Inflammatory macrophage treated with lipopolysaccharide for 4 hours (primary cell): Measurements from ENCODE around the gene NDST4.

Source experiments
- DNase-seq: peaks from one replicate; pipeline ENCODE4 v3.0.0-alpha.2; 2020

The NDST4 gene

DNA sequence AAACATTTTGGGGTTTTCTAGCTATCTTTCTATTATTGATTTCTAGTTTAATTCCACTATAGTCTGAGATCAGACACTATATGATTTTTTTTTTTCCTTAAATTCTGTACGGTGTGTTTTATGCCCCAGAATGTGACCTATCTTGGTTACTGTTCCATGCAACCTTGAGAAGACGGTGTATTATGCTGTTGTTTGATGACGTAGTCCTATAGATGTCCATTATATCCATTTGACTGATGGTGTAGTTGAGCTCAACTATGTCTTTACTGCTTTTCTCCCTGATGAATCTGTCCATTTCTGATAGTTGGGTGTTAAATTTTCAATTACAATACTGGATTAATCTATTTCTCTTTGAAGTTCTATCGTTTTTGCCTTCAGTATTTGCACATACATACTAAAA lies 212.5 kb downstream of the NDST4 start:
- DNase-seq: no peak

DNA sequence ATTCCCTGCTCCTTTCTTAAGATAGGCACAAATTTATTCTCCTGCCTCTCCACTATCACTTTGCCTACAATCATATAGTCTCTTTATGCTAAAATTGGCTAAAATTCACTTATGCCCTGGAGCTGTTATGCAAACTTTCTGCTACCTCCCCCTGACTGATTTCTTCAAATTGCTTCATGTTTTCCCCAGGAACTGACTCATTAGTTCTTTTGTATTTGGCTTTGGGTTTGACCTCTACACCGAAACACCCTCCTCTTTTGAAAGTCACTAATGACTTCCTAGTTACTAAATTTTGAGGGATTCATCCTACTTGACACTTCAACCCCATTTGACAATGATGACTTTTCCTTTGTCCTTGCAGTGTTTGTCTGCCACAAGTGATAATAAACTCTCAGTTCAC lies 222.6 kb downstream of the NDST4 start:
- DNase-seq: no peak

DNA sequence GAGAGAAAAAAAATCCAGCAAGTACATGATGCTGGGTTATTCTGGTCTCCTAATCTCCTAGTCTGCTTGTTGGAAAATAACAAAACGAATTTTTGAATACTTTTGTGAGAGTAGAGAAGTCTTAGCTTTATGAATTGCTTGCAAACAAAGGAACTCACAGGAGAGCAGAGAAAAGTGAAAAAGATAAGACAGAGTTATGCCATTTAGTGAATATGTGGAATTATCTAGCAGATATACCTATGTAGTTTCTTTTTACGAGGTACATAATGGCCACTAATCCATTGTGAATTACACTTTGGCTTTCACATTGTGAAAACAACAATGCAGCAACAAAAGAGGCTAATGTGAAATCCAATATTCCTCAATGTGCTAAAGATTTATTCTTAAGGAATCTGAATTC lies 226.7 kb downstream of the NDST4 start:
- DNase-seq: no peak

GRCh38 chr4:114883641-114884040 lies 229.8 kb downstream of the NDST4 start:
- DNase-seq: no peak

DNA sequence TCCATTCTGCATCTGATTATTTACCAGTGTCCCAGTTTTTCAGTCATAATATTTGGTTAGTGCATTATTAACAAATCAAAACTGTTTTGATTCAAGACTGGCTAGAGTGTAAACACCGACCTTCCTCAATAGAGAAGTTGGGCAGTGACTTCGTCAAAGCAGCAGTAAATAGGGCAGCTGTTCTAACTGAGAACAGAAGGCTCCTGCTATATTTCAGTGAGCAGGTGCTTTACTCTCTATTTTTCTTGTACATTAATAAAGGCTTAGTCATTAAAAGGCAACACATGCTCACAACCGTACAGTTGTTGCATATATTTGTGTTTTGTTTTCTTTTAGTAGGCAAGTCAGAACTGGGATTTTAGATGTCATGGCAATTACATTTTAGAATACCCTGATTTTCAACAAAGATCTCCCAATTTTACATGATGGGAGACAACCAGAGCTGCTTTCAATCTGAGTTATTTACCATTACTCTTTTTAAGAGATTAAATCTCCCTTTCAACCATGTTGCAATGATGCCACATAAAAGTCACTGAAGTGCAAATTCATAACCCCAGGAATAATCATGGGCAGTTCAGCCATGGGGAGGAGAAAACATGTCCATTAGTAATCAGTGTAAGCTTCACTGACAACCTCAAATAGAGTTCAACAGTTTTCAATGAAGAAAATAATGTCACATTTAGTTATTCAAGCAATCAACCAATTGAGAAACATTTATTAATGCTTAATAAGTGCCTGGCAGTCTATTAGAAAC lies 233.3 kb downstream of the NDST4 start:
- no peak for DNase-seq

- DNase-seq: no peak
Observed at GRCh38 chr4:114875630-114876029, 237.8 kb downstream of the NDST4 start.

- DNase-seq: no peak
Observed at GRCh38 chr4:114874321-114874720, 239.1 kb downstream of the NDST4 start.

DNA sequence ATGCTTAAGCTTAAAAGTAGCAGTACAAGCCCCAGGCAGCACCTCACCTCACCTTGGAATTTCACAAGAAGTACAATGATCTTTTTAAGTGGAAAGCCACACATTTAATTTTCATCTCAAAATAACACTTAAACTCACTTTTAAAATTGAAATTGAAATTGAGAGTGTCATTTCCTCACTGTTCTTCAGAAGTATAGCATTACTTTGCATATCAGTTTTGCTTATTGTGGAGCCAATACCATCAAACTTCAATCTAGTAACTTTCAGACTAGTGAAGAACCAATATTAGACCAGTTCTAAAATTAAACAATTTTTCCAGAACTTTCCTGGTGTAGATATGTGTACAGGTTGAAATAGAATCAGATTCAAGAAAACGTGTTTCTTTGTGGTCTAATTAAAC lies 242.4 kb downstream of the NDST4 start:
- DNase-seq: no peak

DNA sequence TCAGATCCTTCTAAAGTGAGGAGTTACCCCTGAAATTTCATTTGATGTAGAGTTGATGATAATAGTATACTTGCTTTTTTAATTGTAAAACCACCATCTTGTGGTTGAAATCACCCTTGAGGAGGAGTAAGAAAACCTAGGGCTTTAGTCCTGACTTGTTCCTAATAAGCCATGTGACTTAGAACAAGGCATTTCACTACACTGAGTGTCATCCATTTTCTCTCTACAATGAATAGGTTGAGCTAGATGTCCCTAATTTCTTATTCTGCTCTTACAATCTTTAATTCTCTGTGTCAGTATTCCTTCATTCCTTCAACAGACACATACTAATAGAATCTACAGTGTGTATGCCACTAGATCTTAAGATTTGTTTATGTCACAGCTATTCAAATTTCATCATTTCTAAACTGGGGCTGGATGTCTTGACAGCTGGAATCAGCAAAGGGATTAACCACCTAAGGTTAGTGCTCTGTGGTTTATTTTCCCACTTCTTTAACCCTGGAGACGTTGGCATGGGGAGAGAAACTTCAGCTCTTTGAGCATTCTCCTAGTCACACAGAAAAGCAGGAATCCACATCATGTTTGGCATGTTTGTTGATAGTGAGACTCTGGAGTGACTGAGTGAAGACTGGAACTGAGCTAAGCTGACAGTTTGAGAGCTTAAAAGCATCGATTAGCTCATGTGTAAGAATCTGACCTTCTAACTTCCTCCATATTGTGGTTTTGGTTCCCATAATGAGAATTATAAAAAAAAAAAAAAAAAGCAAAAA lies 246.3 kb downstream of the NDST4 start:
- DNase-seq: no peak

GRCh38 chr4:114864060-114864459 lies 249.4 kb downstream of the NDST4 start:
- no peak for DNase-seq

DNA sequence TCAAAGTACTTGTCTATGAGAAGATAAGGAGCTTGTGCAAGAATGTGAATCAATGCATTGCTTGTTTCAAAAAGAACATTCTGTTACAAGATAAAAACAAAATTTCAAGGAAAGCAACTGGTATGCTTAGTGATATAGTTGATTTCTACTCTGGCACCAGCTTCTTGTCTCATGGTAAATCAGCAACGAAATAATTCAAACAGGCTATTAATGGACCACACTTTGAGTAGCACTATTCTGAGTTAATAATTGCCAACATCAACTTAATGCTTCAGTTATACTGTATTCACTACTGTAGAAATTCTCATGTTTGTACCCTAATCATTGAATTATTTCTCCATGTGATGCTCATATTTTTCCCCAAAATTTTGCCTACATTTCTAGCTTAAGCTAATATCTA lies 252.6 kb downstream of the NDST4 start:
- DNase-seq: no peak

DNA sequence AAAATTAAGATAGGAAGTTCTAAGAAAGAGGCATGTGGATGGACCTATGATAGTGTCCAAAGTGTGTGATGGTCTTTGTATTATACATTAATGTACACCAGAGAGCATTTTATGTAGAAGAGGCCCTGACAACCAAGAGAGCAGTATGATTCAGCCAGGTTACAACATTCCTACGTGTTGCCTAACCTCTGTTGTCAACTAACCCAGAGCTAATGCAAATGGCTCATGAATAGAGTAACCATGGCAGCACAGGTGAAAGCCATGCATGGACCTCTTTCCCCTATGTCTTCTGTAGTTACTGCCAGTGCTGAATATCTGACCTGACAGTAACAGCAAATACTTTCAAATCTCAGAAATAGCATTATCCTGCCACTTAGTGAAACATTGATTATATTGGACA lies 255.6 kb downstream of the NDST4 start:
- DNase-seq: no peak

GRCh38 chr4:114839986-114840385 lies 273.4 kb downstream of the NDST4 start:
- DNase-seq: no peak

- no peak for DNase-seq
Observed at GRCh38 chr4:114830628-114831027, 282.8 kb downstream of the NDST4 start.

DNA sequence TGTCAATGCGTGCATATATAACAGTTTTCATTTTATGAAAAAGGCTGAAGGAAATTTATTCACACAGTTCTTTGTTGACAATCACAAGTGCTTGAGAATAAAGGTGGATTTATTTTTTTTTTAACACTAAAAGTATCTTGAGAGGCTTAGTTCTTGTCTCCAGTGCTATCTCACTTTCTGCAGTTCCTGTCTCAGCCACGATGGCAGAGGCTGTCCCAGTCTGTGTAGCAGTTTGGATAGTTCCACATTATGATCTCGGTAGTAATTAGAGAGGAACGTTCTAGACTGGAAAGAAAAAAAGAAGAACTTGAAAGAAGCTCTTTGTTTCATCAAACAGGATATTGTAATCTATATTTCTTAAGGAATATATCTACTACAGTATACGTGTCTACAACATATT lies 285.8 kb downstream of the NDST4 start:
- DNase-seq: no peak

- DNase-seq: no peak
Observed at GRCh38 chr4:114815760-114816159, 297.7 kb downstream of the NDST4 start.

DNA sequence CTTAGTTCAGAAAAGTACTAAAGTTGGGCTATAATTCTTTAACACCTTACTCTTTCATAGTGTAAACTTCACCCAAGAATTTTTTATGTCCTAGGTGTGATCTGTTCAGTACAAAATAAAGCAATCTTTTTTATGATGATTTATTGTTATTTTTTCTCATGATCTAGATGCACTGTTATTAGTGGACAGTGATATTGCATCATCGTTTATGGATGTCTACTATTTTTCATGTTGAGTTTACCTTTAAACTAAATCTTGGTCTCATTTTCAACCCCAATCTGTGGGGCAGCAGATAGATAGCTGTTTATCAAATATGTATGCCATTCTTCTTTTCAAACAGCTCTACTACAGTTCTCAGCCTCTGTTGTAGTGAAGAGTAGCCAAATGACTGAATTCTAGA lies 299.5 kb downstream of the NDST4 start:
- no peak for DNase-seq

DNA sequence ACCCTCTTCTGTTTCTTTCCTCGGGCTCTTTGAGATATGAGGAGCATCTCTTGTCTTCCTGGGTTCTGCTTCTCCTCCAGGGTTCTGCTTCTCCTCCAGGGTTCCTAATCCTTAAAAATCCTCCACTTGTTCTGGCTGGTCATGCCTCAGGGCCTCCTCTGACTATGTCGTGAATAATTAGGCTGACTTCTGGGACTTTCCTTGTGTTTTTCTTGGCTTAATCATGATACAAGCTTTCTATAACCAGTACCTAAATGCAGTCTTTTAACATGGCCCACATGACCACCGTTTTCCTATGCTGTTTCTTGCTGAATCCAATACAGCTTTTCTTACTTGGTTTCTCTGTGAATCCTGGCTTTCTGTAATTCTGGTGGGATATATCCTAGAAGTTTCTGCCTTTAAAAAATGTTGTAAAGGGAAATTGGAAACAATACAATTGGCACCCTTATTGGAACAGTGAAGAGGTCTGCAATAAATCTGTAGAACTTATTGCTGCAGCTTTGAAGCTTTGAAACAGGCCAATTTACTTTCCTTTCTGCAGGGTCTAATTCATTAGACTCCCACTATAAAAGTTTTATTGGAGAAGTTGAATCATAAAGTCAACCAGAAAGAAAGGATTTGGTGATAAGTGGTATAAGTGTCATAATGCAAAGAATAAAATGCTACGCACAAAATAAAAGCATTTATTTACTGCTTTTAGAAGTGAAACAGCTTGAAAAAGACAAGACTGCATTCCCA lies 301.7 kb downstream of the NDST4 start:
- DNase-seq: no peak

DNA sequence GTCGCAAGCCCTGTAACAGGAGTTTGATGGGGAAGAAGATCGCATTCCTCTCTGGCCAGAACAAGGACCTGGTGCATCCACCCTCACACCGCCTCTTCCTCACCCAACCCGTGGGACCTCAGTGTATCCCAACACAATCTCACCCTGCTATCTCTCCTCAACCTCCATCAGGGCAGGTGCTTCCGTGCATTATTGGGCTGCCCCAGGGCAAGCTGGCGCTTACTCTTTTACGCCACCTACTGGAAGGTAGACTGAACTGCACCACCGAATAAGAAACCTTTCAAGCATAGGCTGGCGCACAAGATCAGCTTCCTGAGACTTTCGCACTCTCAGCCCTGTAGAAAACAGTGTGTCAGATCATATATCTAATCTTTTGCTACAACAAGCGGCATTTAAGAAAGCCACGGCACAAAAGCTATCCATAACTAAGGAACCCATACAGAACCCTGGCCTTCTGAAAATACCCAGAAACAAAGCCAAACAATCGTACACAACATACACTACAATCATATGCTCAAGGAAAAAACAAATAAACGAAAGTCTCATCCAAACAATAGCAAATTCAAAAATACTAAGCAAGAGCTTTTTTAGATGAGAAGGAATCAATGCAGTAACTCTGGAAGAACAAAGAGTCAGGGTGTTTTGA lies 305.5 kb downstream of the NDST4 start:
- DNase-seq: peak; percentile 25

DNA sequence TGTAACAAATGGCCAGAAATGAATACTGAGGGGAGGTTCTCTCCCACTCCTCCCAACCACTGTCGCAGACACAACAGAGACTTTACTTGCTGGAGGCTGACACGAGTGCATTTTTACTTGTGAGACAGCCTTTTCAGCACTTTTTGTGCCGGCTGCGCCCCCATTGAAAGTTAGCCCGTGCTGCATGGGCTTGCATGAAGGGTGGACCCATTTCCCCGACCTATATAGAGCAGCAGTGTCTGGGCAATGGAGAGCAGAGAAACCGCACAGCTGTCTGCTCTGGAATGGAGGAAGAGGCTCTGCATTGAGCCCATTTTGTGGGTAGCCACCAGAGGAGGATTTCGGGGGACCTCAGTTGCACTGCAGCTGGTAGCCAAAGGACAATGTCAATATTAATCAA lies 306.1 kb downstream of the NDST4 start:
- DNase-seq: no peak

DNA sequence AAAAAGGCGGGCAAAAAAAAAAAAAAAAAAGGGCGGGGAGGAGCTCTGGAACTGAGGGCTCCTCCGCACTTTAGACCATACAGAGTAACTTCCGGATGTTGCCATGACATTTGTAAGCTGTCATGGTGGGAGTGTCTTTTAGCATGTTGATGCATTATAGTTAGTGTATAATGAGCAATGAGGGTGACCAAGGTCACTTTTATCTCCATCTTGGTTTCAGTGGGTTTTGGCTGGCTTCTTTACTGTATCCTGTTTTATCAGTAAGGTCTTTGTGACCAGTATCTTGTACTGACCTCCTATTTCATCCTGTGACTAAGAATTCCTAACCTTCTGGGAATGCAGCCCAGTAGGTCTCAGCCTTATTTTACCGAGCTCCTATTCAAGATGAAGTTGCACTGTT lies 321.4 kb downstream of the NDST4 start:
- no peak for DNase-seq

DNA sequence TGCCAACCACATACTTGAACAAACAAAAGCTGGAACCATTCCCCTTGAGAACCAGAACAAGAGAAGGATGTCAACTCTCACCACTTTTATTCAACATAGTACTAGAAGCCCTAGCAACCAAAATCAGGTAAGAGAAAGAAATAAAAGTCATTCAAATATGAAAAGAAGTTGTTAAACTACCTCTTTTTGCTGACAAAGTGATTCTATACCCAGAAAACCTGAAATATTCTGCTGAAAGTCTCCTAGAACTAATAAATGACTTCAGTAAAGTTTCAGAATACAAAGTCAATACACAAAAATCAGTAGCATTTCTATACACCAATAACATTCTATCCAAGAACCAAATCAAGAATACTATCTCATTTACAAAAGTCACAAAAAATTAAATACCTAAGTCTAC lies 327.9 kb downstream of the NDST4 start:
- DNase-seq: no peak

DNA sequence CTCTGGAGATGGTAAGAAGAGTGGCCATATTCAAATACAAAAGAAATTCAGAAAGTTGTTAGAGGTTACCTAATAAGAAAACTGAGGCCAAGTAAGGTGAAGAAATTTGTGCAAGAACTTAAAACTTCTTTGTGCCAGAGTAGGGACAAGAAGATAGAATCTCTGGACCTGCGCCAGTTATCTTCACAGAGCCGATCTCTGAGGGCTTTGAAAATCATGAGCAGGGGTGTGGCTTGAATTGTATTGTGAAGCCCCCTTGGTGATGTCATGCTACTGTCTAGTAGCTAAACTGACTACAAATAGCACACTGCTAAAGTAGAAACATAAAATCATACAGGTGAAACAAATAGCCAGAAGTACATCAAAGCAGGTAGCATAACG lies 330.2 kb downstream of the NDST4 start:
- DNase-seq: no peak
